MM.1S (cell line): ENCODE data around the gene ZNF653.

Experiments
- DNase-seq: peaks from one replicate; pipeline ENCODE4 v3.0.0-alpha.2; 2015
- H2AFZ ChIP-seq: fragments of 300-600 bp; sonication (generic); 2 replicates; pipeline ENCODE4 v1.6.0; 2016; ENCODE audit warnings: antibody characterized with exemption, low read length
- H3F3A ChIP-seq: fragments of 300-600 bp; sonication (generic); 2 replicates; pipeline ENCODE4 v1.6.1; 2016; ENCODE audit warnings: mild to moderate bottlenecking, antibody characterized with exemption, low read length, moderate library complexity, mixed read lengths; ENCODE audit not compliant: insufficient read depth
- H3K27ac ChIP-seq: fragments of 300-600 bp; sonication (generic); 2 replicates; pipeline ENCODE4 v1.5.1; 2016; ENCODE audit warnings: mild to moderate bottlenecking, low read length
- H3K27me3 ChIP-seq: fragments of 300-600 bp; sonication (generic); replicated peaks from 2 replicates; pipeline ENCODE4 v1.6.0; 2016; ENCODE audit warnings: low read length; ENCODE audit not compliant: insufficient read depth
- H3K36me3 ChIP-seq: fragments of 300-600 bp; sonication (generic); replicated peaks from 2 replicates; pipeline ENCODE4 v1.6.1; 2016; ENCODE audit warnings: mild to moderate bottlenecking, low read length, mixed read lengths; ENCODE audit not compliant: insufficient read depth
- H3K4me1 ChIP-seq: fragments of 300-600 bp; sonication (generic); 2 replicates; pipeline ENCODE4 v1.6.1; 2016; ENCODE audit warnings: low read length, mixed read lengths
- H3K4me2 ChIP-seq: fragments of 300-600 bp; sonication (generic); 2 replicates; pipeline ENCODE4 v1.6.0; 2016; ENCODE audit warnings: low read depth, low read length
- H3K4me3 ChIP-seq: fragments of 300-600 bp; sonication (generic); 2 replicates; pipeline ENCODE4 v1.5.1; 2016; ENCODE audit warnings: low read length, mixed read lengths
- H3K79me2 ChIP-seq: fragments of 300-600 bp; sonication (generic); 2 replicates; pipeline ENCODE4 v1.6.1; 2016; ENCODE audit warnings: mixed run types, low read length, mixed read lengths
- H3K9ac ChIP-seq: fragments of 300-600 bp; sonication (generic); 2 replicates; pipeline ENCODE4 v1.6.1; 2016; ENCODE audit warnings: low read length, mixed read lengths
- H3K9me2 ChIP-seq: fragments of 300-600 bp; sonication (generic); replicated peaks from 2 replicates; pipeline ENCODE4 v1.6.1; 2016; ENCODE audit warnings: mild to moderate bottlenecking, low read length, mixed read lengths; ENCODE audit not compliant: insufficient read depth
- H3K9me3 ChIP-seq: fragments of 300-600 bp; sonication (generic); replicated peaks from 2 replicates; pipeline ENCODE4 v1.6.1; 2016; ENCODE audit warnings: mild to moderate bottlenecking, low read length, mixed read lengths; ENCODE audit not compliant: insufficient read depth
- H4K20me1 ChIP-seq: fragments of 300-600 bp; sonication (generic); 2 replicates; pipeline ENCODE4 v1.6.1; 2016; ENCODE audit warnings: mild to moderate bottlenecking, low read length, moderate library complexity, mixed read lengths; ENCODE audit not compliant: insufficient read depth
- EZH2 ChIP-seq: fragments of 300-600 bp; sonication (generic); optimal IDR thresholded peaks from 2 replicates; pipeline ENCODE3; 2017; ENCODE audit warnings: low read depth, mild to moderate bottlenecking, antibody characterized with exemption, low read length, mixed read lengths
- EZH2phosphoT487 ChIP-seq: fragments of 300-600 bp; sonication (generic); IDR thresholded peaks from 2 replicates; pipeline ENCODE4 v1.6.1; 2018; ENCODE audit warnings: antibody characterized with exemption, low read length
- TF ChIP-seq, protein P1 (sequence below): fragments of 300-600 bp; sonication (generic); IDR thresholded peaks from 2 replicates; pipeline ENCODE4 v1.5.1; 2016; ENCODE audit warnings: antibody characterized with exemption, low read length, mixed read lengths

The ZNF653 gene

DNA sequence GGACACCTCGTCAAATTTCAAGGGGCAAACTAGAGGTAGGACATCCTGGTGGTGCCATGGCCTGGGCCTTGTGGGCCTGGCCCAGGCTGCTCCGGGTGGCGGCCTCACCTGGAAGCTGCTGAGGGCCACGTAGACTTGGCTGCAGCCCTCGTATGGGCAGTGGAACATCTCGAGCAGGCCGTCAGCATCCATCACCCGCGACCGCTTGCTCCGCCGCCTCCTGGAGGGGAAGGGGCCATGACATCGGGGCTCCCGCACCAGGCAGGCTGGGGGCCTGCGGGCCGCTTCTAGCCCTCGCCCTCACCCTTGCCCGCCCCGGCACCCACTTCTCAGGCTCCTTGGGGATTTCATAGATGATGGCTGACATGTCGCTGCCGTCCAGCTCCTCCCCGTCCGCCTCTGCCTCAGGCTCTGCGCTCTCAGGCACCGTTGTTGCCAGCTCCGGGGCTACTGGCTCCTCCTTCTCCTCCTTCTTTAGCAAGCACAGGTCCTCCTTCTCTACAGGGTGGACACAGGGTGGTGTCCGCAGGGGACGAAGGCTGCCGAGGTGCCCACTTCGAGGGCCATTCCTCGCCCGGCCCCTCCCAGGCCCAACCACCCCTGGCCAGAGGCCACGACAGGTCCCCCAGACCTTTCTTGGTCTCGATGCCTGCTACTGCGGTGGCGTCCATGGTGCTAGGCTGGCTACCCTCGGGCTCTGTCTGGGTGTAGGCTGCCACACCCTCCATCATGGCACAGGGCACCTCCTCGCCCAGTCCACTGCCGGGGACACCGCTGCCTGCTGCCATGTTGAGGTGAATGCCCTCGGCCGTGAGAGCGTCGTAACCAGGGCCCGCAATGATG lies 18.8 kb downstream of the ZNF653 start:
- DNase-seq = no peak
- Histone ChIP-seq H3F3A (no peaks in the 10 kb centered on the region), H3K27ac (no peak overlapping the region), H3K36me3 (no peaks in the 10 kb centered on the region), H3K4me3 (no peak overlapping the region), H3K27me3 (no peaks in the 10 kb centered on the region; the same call in 1 of the 2 replicates), H4K20me1 (no peaks in the 10 kb centered on the region), H3K4me2 (no peak overlapping the region), H3K9me2 (no peaks in the 10 kb centered on the region), H2AFZ (no peak overlapping the region), H3K9ac (no peak overlapping the region), H3K4me1 (peaks cover 8% of the 10 kb centered on the region; the same call in 1 of the 2 replicates), H3K9me3 (no peaks in the 10 kb centered on the region), H3K79me2 (no peaks in the 10 kb centered on the region)
- no peak for TF ChIP-seq EZH2phosphoT487
- TF ChIP-seq, protein P1, sequence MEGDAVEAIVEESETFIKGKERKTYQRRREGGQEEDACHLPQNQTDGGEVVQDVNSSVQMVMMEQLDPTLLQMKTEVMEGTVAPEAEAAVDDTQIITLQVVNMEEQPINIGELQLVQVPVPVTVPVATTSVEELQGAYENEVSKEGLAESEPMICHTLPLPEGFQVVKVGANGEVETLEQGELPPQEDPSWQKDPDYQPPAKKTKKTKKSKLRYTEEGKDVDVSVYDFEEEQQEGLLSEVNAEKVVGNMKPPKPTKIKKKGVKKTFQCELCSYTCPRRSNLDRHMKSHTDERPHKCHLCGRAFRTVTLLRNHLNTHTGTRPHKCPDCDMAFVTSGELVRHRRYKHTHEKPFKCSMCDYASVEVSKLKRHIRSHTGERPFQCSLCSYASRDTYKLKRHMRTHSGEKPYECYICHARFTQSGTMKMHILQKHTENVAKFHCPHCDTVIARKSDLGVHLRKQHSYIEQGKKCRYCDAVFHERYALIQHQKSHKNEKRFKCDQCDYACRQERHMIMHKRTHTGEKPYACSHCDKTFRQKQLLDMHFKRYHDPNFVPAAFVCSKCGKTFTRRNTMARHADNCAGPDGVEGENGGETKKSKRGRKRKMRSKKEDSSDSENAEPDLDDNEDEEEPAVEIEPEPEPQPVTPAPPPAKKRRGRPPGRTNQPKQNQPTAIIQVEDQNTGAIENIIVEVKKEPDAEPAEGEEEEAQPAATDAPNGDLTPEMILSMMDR = no peak
- no peak for TF ChIP-seq EZH2

DNA sequence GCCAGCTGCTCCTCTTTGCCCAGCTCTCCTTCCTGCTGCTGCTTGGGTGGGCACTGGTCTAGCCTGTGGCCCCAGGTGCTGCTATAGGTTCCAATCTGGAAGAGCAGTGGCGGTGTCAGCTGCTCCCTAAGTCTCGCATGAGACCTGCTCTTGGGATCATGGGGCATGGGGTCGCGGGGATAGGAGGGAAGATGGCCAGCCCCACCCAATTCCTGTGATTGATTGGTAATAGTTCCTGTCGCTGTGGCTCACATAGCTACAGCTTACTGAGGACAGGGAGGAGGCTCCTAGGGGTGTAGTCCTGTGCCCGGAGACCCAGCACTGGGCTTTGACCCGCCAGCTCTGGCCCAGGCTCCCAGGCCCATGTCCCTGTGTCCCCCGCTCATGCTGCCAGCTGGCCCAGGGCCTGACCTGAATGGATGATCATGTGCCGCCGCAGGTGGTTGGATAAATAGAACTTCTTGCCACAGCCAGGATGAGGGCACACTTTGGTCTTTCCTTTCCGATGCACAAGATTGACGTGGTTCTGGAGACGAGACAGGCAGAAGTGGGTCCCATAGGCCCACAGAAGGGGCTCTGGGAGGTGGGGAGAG lies 20.3 kb downstream of the ZNF653 start:
- no peak overlapping the region for H2AFZ ChIP-seq
- H3K4me1 ChIP-seq = peaks cover 10% of the 10 kb centered on the region; the same call in 1 of the 2 replicates
- no peaks in the 10 kb centered on the region for H4K20me1 ChIP-seq
- H3K4me3 ChIP-seq = no peak overlapping the region
- H3K9ac ChIP-seq = no peak overlapping the region
- no peak for DNase-seq
- H3K36me3 ChIP-seq = no peaks in the 10 kb centered on the region
- no peaks in the 10 kb centered on the region for H3K9me3 ChIP-seq
- no peaks in the 10 kb centered on the region; the same call in 1 of the 2 replicates for H3K27me3 ChIP-seq
- H3K9me2 ChIP-seq = no peaks in the 10 kb centered on the region
- H3K4me2 ChIP-seq = no peak overlapping the region
- H3F3A ChIP-seq = no peaks in the 10 kb centered on the region
- TF ChIP-seq EZH2phosphoT487 (no peak), EZH2 (no peak)
- TF ChIP-seq, protein P1 = no peak
- no peaks in the 10 kb centered on the region for H3K79me2 ChIP-seq
- H3K27ac ChIP-seq = no peak overlapping the region

DNA sequence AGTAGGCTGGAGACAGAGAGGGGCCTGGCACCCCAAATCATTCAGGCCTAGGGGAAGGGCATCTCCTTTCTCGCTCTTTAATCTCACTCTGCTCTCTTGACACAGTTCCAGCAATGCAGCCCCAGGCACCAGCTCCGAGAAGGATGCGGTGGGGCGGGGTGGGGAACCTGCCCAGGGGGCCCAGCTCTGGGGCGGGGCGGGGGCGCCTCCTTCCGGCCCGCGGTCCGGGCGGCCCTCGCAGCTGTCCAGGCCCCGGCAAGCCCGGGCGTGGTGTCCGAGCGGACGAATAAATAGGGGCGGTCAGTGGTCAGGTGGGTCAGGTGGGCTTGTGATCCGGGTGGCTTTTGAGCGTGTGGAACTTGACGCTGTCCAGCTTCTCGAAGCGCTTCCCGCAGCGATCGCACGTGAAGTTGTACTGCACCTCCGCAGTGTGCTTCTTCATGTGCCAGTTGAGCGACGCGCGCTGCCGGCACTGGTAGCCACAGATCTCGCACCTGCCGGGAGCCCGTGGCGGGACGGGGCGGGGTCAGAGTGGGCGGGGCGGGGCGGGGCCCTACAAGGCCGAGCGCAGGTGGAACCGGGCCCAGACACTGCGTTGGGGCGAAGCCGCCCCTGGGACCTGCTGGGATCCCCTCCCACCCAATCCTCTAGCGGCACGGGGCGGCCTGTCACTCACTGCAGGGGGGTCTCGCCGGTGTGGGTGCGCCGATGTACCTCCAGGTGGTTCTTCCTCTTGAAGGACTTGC lies 22.1 kb downstream of the ZNF653 start:
- Histone ChIP-seq H3K9ac (no peak overlapping the region), H2AFZ (no peak overlapping the region), H3K27ac (no peak overlapping the region), H3K4me2 (no peak overlapping the region), H4K20me1 (no peaks in the 10 kb centered on the region), H3K36me3 (no peaks in the 10 kb centered on the region), H3K4me1 (peaks cover 10% of the 10 kb centered on the region; the same call in 1 of the 2 replicates), H3K27me3 (peaks cover 7% of the 10 kb centered on the region), H3K79me2 (no peaks in the 10 kb centered on the region), H3K4me3 (no peak overlapping the region), H3F3A (no peaks in the 10 kb centered on the region), H3K9me2 (no peaks in the 10 kb centered on the region), H3K9me3 (no peaks in the 10 kb centered on the region)
- DNase-seq = no peak
- TF ChIP-seq EZH2phosphoT487 = no peak
- TF ChIP-seq, protein P1 = no peak
- TF ChIP-seq EZH2 = no peak
